HepG2 (cell line): ENCODE results near the gene CEACAM16. TPM values are rescaled to one million over a fixed set of nuclear protein-coding genes. Genes with fewer than 3 reads are reported as not detected.
A peak's percentile ranks its signal among the peaks of the same experiment; 100 is the strongest.

Experiments
- ATAC-seq: fragments of 200-7000 bp; cut with Tn5 transposase; 3 replicates; pipeline ENCODE4 v1.9.1; 2020; ENCODE audit warnings: mild to moderate bottlenecking, moderate library complexity
- BruUV-seq: library from RNA; stranded (reverse); fragments of 400-500 nt; replicated peaks from 2 replicates; lab custom pipeline; 2021; lab: Mats Ljungman, UMichigan
- CTCF ChIA-PET: fragments of 300-600 bp; formaldehyde crosslinking; extraction: SDS; loops from one replicate; lab custom pipeline; 2021; ENCODE audit warnings: low total read pairs, inconsistent platforms, low intra/inter-chr PET ratio; lab: Yijun Ruan, JAX
- POLR2A ChIA-PET: fragments of 350-600 bp; sonication (Branson Sonifier 250); formaldehyde crosslinking; loops from one replicate; lab custom pipeline; 2020; ENCODE audit warnings: antibody characterized with exemption, inconsistent platforms; lab: Yijun Ruan, JAX
- DNase-seq: peaks from one replicate; pipeline ENCODE4 v3.0.0-alpha.2; 2015; ENCODE audit warnings: low spot score
- FAIRE-seq: peaks from 3 replicates; lab custom pipeline; 2011; peaks lifted over from hg19 to GRCh38; lab: Jason Lieb, UNC
- H2AFZ ChIP-seq: one replicate; pipeline ENCODE4 v1.6.1; 2011; ENCODE audit warnings: low read length, inconsistent platforms
- H3K27ac ChIP-seq: fragments of 300-600 bp; 3 replicates; pipeline ENCODE4 v1.8.0; 2011; ENCODE audit warnings: mixed run types, mild to moderate bottlenecking, mixed read lengths, low read length, inconsistent platforms; ENCODE audit not compliant: insufficient read depth; ENCODE audit errors: extremely low read length
- H3K27me3 ChIP-seq, 2 experiments: fragments of 200-600 bp in 1 of 2; 2 replicates in 1 of 2; 3 replicates in 1 of 2; pipeline versions ENCODE4 v1.6.0 to v1.8.0; 2011; ENCODE audit warnings: low read length in 2 of 2, mild to moderate bottlenecking in 2 of 2, moderate library complexity in 2 of 2, inconsistent platforms in 1 of 2; ENCODE audit not compliant: insufficient read depth in 2 of 2, control insufficient read depth in 1 of 2
- H3K36me3 ChIP-seq, 2 experiments: fragments of 200-600 bp in 1 of 2; replicated peaks in 1 of 2; 2 replicates in 1 of 2; 3 replicates in 1 of 2; pipeline versions ENCODE4 v1.5.1 to v1.8.0; 2011; ENCODE audit warnings: low read length in 2 of 2, inconsistent platforms in 1 of 2; ENCODE audit not compliant: insufficient read depth in 2 of 2, control insufficient read depth in 1 of 2
- H3K4me1 ChIP-seq: 2 replicates; pipeline ENCODE4 v1.5.1; 2012; ENCODE audit warnings: low read length, inconsistent platforms; ENCODE audit not compliant: insufficient read depth
- H3K4me2 ChIP-seq: 2 replicates; pipeline ENCODE4 v1.6.0; 2011; ENCODE audit warnings: low read depth, low read length, inconsistent platforms
- H3K4me3 ChIP-seq, 3 experiments: fragments of 200-600 bp in 1 of 3; sonication (generic), shearing (Covaris generic) in 1 of 3; replicated peaks in 1 of 3; 2 replicates each; pipeline ENCODE4 v1.5.1; 2011 to 2016; ENCODE audit warnings: low read length in 3 of 3, inconsistent platforms in 2 of 3, low read depth in 2 of 3, mild to moderate bottlenecking in 2 of 3, control low read depth in 1 of 3, mixed read lengths in 1 of 3; ENCODE audit not compliant: insufficient read depth in 1 of 3
- H3K79me2 ChIP-seq: one replicate; pipeline ENCODE4 v1.6.1; 2011; ENCODE audit warnings: low read length, inconsistent platforms; ENCODE audit not compliant: insufficient read depth
- H3K9ac ChIP-seq: 2 replicates; pipeline ENCODE4 v1.6.0; 2011; ENCODE audit warnings: mild to moderate bottlenecking, low read depth, low read length, inconsistent platforms; ENCODE audit not compliant: insufficient read depth
- H3K9me3 ChIP-seq: 2 replicates; pipeline ENCODE4 v1.5.1; 2012; ENCODE audit warnings: mild to moderate bottlenecking, low read length
- H4K20me1 ChIP-seq: 2 replicates; pipeline ENCODE4 v1.6.0; 2011; ENCODE audit warnings: inconsistent platforms, mild to moderate bottlenecking, low read length, moderate library complexity; ENCODE audit not compliant: insufficient read depth
- FOXA1 ChIP-seq, 2 experiments: fragments of 450-650 bp in 1 of 2; sonication (generic) in 1 of 2; formaldehyde crosslinking in 1 of 2; IDR thresholded peaks; 2 replicates each; pipeline versions ENCODE4 v1.4.0 to v1.6.1; 2016 to 2020; ENCODE audit warnings: missing genetic modification reagents in 1 of 2
- NPAS2 ChIP-seq: sonication (generic); formaldehyde crosslinking; IDR thresholded peaks from 2 replicates; pipeline ENCODE4 v1.8.0; 2022; ENCODE audit warnings: mild to moderate bottlenecking, missing genetic modification reagents, borderline replicate concordance
- PRPF4 ChIP-seq: fragments of 200-400 bp; formaldehyde crosslinking; IDR thresholded peaks from 2 replicates; pipeline ENCODE4 v1.6.1; 2016; ENCODE audit warnings: low read length, low read depth; ENCODE audit not compliant: poor library complexity, severe bottlenecking
- RFX1 ChIP-seq: fragments of 450-650 bp; IDR thresholded peaks from 2 replicates; pipeline ENCODE4 v1.6.1; 2017
- SMYD3 ChIP-seq: sonication (generic); formaldehyde crosslinking; IDR thresholded peaks from 2 replicates; pipeline ENCODE4 v1.8.1; 2023; ENCODE audit warnings: mild to moderate bottlenecking, missing genetic modification reagents
- TEAD3 ChIP-seq: optimal IDR thresholded peaks from 2 replicates; pipeline ENCODE3; 2016; ENCODE audit warnings: borderline replicate concordance
- ZNF276 ChIP-seq: sonication (generic); formaldehyde crosslinking; IDR thresholded peaks from 2 replicates; pipeline ENCODE4 v1.4.0; 2020; ENCODE audit warnings: mild to moderate bottlenecking, low read depth, missing genetic modification reagents
- ZNF484 ChIP-seq: sonication (generic); formaldehyde crosslinking; IDR thresholded peaks from 2 replicates; pipeline ENCODE4 v1.5.1; 2020; ENCODE audit warnings: mild to moderate bottlenecking, low read depth, missing genetic modification reagents, borderline replicate concordance
- ZNF605 ChIP-seq: sonication (generic); formaldehyde crosslinking; IDR thresholded peaks from 2 replicates; pipeline ENCODE4 v1.8.0; 2022; ENCODE audit warnings: mild to moderate bottlenecking, missing genetic modification reagents
- ZNF619 ChIP-seq: sonication (generic); formaldehyde crosslinking; IDR thresholded peaks from 2 replicates; pipeline ENCODE4 v1.4.0; 2020; ENCODE audit warnings: mild to moderate bottlenecking, missing genetic modification reagents
- ZNF687 ChIP-seq: sonication (generic); formaldehyde crosslinking; IDR thresholded peaks from 2 replicates; pipeline ENCODE4 v1.5.1; 2020; ENCODE audit warnings: mild to moderate bottlenecking, missing genetic modification reagents, moderate library complexity
- ZNF761 ChIP-seq: sonication (generic); formaldehyde crosslinking; conservative IDR thresholded peaks from 2 replicates; pipeline ENCODE4 v1.4.0; 2020; ENCODE audit warnings: mild to moderate bottlenecking, missing genetic modification reagents
- WGBS: methylation state at CpG from one replicate; pipeline ENCODE4 v1.1.6; 2017; ENCODE audit warnings: low lambda C conversion rate; 5-methylcytosine and 5-hydroxymethylcytosine counted together
- in situ Hi-C: cut with HindIII; loops from 2 replicates; pipeline ENCODE4 v1.10.0; 2017; ENCODE audit warnings: low pct_unique_long_range_greater_than_20kb; ENCODE audit not compliant: extremely low pct_ligation_motif_present
- intact Hi-C: fragments of 100-400 bp; cut with micrococcal nuclease; formaldehyde crosslinking; loops from one replicate; pipeline ENCODE4 v1.10.0; 2022; ENCODE audit not compliant: unreplicated experiment
- polyA plus RNA-seq, 8 experiments: library from polyadenylated mRNA; depleted of rRNA in 3 of 8; stranded (reverse) in 7 of 8; unstranded in 1 of 8; fragments of >200 nt; fragmentation: Illumina TruSeq in 4 of 8; extraction: Trizol in 4 of 8; gene quantifications; 2 replicates each; pipeline versions ENCODE4 v1.2.1 to v1.2.3, GENCODE V29; 2011 to 2016; ENCODE audit warnings: low read depth in 4 of 8, missing spikeins in 1 of 8, mixed read lengths in 1 of 8; ENCODE audit not compliant: insufficient read depth in 1 of 8
- total RNA-seq, 5 experiments: library from RNA; depleted of rRNA; stranded (reverse); fragments of >200 nt; fragmentation: Illumina TruSeq; extraction: Trizol; gene quantifications; 2 replicates each; pipeline ENCODE4 v1.2.3, GENCODE V29; 2016; ENCODE audit warnings: low read depth in 1 of 5
- TF ChIP-seq, protein P1 (sequence below), 2 experiments: fragments of 450-650 bp in 1 of 2; sonication (generic) in 1 of 2; formaldehyde crosslinking; IDR thresholded peaks; 2 replicates each; pipeline versions ENCODE4 v1.5.0 to v1.8.0; 2020 to 2022; ENCODE audit warnings: mild to moderate bottlenecking in 1 of 2, missing genetic modification reagents in 1 of 2
- TF ChIP-seq, protein P2 (sequence below): sonication (generic); formaldehyde crosslinking; IDR thresholded peaks from 2 replicates; pipeline ENCODE4 v1.9.0; 2021; ENCODE audit warnings: missing genetic modification reagents, mild to moderate bottlenecking, borderline replicate concordance

Gene CEACAM16
- total and polyA plus RNA-seq, 2 of the 13 experiments (the other 11 are each of a cell fraction or from before 2014, with no cell fraction given): not detected

GRCh38 chr19:44752816-44753625 lies 54.1 kb downstream of the CEACAM16 start (continued):
- peak; percentile 63 for TF ChIP-seq ZNF687 (CRISPR knock-in tag)
- TF ChIP-seq ZNF761 (CRISPR knock-in tag): no peak
- peak; percentile 30 for TF ChIP-seq TEAD3 (CRISPR knock-in tag)
- no peak for TF ChIP-seq ZNF619 (CRISPR knock-in tag)
- no peak for TF ChIP-seq NPAS2 (CRISPR knock-in tag)
- no peak for TF ChIP-seq FOXA1 (IDR thresholded peaks at IDR 0.05)
- TF ChIP-seq FOXA1 (CRISPR knock-in tag; IDR thresholded peaks at IDR 0.05): peak; percentile 40; the same call in 1 of the 2 replicates

DNA sequence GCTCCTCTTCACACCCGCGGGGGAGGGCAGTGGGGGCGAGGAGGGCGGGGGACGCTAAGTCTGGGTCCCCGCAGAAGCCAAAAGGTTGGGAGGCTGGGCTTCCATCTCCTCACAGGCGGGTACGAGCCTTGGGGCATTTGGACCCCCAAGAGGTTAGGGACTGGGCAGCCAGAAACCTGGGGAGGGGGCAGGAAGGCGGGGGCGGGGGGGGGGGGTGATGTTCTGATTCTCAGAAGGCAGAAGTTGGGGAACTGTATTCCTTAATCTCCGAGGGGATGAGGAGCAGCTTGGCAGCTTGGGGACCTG lies 54.6 kb downstream of the CEACAM16 start:
- Histone ChIP-seq H2AFZ (no peak overlapping the region), H3K27ac (no peak overlapping the region), H3K36me3 (peaks cover 8 to 21% of the 10 kb centered on the region in 2 experiments; a peak in 4 of 5 replicates), H3K27me3 (no peaks in the 10 kb centered on the region), H3K4me2 (no peak overlapping the region), H3K79me2 (peaks cover 16% of the 10 kb centered on the region), H3K4me3 (no peak overlapping the region), H4K20me1 (no peaks in the 10 kb centered on the region), H3K9me3 (no peaks in the 10 kb centered on the region), H3K4me1 (peaks cover 61% of the 10 kb centered on the region), H3K9ac (no peak overlapping the region)
- FAIRE-seq (no peak), ATAC-seq (no peak), DNase-seq (no peak)
- BruUV-seq: no TSS peak
- in situ Hi-C loops (no loop called here), intact Hi-C loops (no loop called here)
- POLR2A ChIA-PET: interaction anchor here (0.7 to 2.1 kb wide), 7 partner anchors 11 to 62 kb away, joined by 3 to 9 read pairs (median 4); no protein-coding TSS in a partner anchor
- 86% methylated on average over 11 of the region's 11 CpGs for WGBS
- CTCF ChIA-PET: no interaction called here
- TF ChIP-seq SMYD3 (CRISPR knock-in tag) (no peak), ZNF484 (CRISPR knock-in tag) (no peak), RFX1 (no peak), ZNF605 (CRISPR knock-in tag) (no peak), PRPF4 (no peak), ZNF276 (no peak)
- TF ChIP-seq, protein P1, sequence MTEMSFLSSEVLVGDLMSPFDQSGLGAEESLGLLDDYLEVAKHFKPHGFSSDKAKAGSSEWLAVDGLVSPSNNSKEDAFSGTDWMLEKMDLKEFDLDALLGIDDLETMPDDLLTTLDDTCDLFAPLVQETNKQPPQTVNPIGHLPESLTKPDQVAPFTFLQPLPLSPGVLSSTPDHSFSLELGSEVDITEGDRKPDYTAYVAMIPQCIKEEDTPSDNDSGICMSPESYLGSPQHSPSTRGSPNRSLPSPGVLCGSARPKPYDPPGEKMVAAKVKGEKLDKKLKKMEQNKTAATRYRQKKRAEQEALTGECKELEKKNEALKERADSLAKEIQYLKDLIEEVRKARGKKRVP (CRISPR knock-in tag; IDR thresholded peaks at IDR 0.05): no peak
- TF ChIP-seq, protein P2, sequence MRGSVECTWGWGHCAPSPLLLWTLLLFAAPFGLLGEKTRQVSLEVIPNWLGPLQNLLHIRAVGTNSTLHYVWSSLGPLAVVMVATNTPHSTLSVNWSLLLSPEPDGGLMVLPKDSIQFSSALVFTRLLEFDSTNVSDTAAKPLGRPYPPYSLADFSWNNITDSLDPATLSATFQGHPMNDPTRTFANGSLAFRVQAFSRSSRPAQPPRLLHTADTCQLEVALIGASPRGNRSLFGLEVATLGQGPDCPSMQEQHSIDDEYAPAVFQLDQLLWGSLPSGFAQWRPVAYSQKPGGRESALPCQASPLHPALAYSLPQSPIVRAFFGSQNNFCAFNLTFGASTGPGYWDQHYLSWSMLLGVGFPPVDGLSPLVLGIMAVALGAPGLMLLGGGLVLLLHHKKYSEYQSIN (CRISPR knock-in tag): no peak
